Neuron (in vitro differentiated cells): ENCODE results near the gene C3orf18.
A peak's percentile ranks its signal among the peaks of the same experiment; 100 is the strongest.
"Not testable (repeated sequence)": the region's sequence is repeated elsewhere in the genome, so short reads cannot be mapped to it uniquely, and the experiment has no call there.

ENCODE experiments used
- H2AFZ ChIP-seq: one replicate; pipeline ENCODE4 v1.6.1; 2013; ENCODE audit warnings: low read depth, mild to moderate bottlenecking, inconsistent platforms, low read length, moderate library complexity
- H3K27me3 ChIP-seq: one replicate; pipeline ENCODE4 v1.6.1; 2013; ENCODE audit warnings: low read length; ENCODE audit not compliant: insufficient read depth
- H3K36me3 ChIP-seq: one replicate; pipeline ENCODE4 v1.6.1; 2013; ENCODE audit warnings: low read length; ENCODE audit not compliant: insufficient read depth
- H3K4me1 ChIP-seq: one replicate; pipeline ENCODE4 v1.6.1; 2013; ENCODE audit warnings: low read length; ENCODE audit not compliant: insufficient read depth
- H3K4me3 ChIP-seq: 2 replicates; pipeline ENCODE4 v1.5.1; 2013; ENCODE audit warnings: mild to moderate bottlenecking, low read length, moderate library complexity
- H3K9me3 ChIP-seq: one replicate; pipeline ENCODE4 v1.6.1; 2013; ENCODE audit warnings: low read length

Gene C3orf18

DNA sequence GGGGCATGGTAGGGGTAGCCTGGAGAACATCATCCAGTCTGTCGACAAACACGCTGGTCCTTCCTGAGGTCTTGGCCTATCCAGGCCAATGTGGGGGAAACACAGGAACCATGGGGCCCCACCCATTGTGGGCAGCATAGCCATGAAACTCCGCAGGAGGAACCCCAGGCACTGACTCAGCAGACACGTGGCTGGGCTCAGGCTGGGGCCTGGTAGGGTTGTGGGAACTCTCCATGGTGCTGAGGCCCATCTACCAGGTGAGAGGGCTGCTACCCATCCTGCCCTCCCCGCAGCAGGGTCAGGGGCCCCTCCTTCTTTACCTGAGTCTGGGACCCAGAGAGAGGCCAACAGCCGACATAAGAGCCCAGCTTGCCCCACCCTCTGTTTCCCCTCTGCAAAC lies 41.6 kb downstream of the C3orf18 start:
- Histone ChIP-seq H2AFZ (no peak overlapping the region), H3K4me3 (no peak overlapping the region), H3K27me3 (peaks cover 76% of the 10 kb centered on the region), H3K36me3 (no peaks in the 10 kb centered on the region), H3K4me1 (no peaks in the 10 kb centered on the region), H3K9me3 (no peaks in the 10 kb centered on the region)

- Histone ChIP-seq H2AFZ (no peak overlapping the region), H3K36me3 (no peaks in the 10 kb centered on the region), H3K4me3 (no peak overlapping the region), H3K9me3 (no peaks in the 10 kb centered on the region), H3K4me1 (no peaks in the 10 kb centered on the region), H3K27me3 (peaks cover 75% of the 10 kb centered on the region)
Observed at GRCh38 chr3:50525191-50525910, 42.2 kb downstream of the C3orf18 start.

- H3K9me3 ChIP-seq: no peaks in the 10 kb centered on the region
- H3K27me3 ChIP-seq: peaks cover 70% of the 10 kb centered on the region
- no peak overlapping the region for H3K4me3 ChIP-seq
- H3K36me3 ChIP-seq: no peaks in the 10 kb centered on the region
- H2AFZ ChIP-seq: no peak overlapping the region
- H3K4me1 ChIP-seq: no peaks in the 10 kb centered on the region
Observed at GRCh38 chr3:50524746-50525145, 42.8 kb downstream of the C3orf18 start.

DNA sequence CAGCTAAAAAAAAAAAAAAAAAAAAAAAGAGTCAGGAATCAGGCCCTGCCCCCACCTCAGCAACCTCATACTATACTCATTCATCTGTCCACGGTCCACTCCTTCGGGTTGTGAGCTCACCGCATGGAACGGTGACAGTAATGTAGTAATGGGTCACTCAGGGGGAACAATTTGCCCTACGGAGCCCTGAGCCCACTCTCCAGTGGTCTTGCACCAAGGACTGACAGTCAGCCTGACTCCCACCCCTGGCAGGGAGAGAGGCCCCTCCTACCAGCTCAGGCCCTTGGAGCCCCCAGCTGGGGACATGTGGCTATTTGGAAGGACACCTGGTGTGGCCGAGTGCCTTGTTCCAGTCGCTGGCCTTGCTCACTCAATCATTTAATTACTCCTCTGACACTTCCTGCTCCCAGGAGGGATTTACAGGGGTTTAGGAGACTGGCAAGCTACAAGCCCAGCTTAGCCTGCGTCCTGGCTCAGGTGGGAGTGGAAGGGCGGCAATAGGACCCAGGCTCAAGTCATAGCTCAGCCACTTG lies 44.2 kb downstream of the C3orf18 start:
- Histone ChIP-seq H3K27me3 (peaks cover 56% of the 10 kb centered on the region), H3K4me1 (peaks cover 2% of the 10 kb centered on the region), H2AFZ (no peak overlapping the region)

DNA sequence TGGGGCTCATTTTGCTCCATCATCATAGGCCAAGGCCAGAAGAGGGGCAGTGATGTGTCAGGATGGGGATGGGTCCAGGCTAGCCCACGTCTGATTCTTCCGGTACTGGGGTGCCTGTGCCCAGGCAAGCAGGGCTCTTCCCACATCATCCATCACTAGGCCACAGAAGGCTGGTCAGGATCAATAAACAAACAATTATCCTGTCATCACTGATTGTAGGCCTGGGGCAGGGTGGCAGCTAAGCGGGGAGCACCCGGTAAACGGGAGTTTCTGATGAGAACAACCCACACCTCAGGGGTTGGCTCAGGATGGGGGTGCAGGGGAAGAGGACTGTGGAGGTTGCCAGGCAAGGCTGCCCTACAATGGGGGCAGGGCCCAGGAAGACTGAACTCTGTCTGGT lies 46.0 kb downstream of the C3orf18 start:
- Histone ChIP-seq H3K9me3 (no peaks in the 10 kb centered on the region), H3K4me3 (no peak overlapping the region), H2AFZ (no peak overlapping the region), H3K27me3 (peaks cover 40% of the 10 kb centered on the region), H3K36me3 (no peaks in the 10 kb centered on the region), H3K4me1 (peaks cover 13% of the 10 kb centered on the region)

More for the DNA sequence above, 44.2 kb downstream of the C3orf18 start:
- Histone ChIP-seq H3K9me3 (no peaks in the 10 kb centered on the region), H3K4me3 (no peak overlapping the region), H3K36me3 (no peaks in the 10 kb centered on the region)

DNA sequence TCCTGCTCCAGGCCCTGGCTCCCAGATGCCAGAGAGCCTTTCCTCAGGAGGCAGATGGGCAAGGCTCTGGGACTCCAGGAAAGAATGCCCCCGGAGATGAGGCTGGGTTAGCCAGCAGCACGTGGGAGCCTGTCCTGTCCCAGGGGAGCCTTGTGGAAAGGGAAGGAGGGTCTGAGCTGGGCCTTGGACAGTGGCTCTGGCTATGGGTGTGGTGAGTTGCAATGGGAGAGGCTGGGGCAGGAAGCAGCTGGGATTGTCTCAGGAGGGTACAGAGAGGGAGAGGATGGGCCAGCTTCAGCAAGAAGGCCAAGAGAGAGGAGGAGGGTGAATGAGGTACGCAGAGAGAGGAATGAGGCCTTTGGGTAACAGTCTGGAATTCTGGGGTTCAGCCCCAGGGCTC lies 46.7 kb downstream of the C3orf18 start:
- Histone ChIP-seq H3K27me3 (peaks cover 35% of the 10 kb centered on the region), H3K4me3 (no peak overlapping the region), H3K4me1 (peaks cover 20% of the 10 kb centered on the region)

DNA sequence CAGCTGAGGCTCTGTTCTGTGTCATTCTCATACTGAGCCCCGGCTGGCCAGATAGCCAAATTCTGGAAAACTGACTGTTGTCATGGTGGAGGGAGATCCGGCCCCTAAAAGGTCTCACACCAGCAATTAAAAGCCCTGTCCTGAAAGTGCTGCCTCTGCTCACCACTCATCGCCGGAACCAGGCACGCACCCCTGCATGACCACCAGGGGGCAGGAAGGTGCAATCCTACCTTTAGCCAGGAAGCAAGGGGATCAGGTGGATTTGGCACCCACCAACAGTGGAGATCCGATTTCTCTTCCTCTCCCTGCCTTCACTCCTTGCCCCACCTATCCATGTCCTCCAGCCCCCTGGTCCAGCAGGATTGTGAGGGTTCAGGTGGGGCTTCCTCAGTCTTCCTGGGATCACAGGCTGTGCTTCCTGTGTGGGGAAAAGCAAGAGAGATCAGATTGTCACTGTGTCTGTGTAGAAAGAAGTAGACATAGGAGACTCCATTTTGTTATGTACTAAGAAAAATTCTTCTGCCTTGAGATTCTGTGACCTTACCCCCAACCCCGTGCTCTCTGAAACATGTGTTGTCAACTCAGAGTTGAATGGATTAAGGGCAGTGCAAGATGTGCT lies 48.0 kb downstream of the C3orf18 start:
- no peak overlapping the region for H2AFZ ChIP-seq
- H3K4me1 ChIP-seq: peaks cover 31% of the 10 kb centered on the region
- no peaks in the 10 kb centered on the region for H3K36me3 ChIP-seq
- H3K4me3 ChIP-seq: no peak overlapping the region
- H3K27me3 ChIP-seq: peaks cover 25% of the 10 kb centered on the region
- no peaks in the 10 kb centered on the region for H3K9me3 ChIP-seq

More for the DNA sequence above, 46.7 kb downstream of the C3orf18 start:
- Histone ChIP-seq H3K9me3 (no peaks in the 10 kb centered on the region), H3K36me3 (no peaks in the 10 kb centered on the region), H2AFZ (no peak overlapping the region)

GRCh38 chr3:50518436-50518835 lies 49.1 kb downstream of the C3orf18 start:
- H3K4me3 ChIP-seq: no peak overlapping the region

GRCh38 chr3:50517721-50518206 lies 49.8 kb downstream of the C3orf18 start:
- H3K27me3 ChIP-seq: peaks cover 19% of the 10 kb centered on the region
- H3K36me3 ChIP-seq: no peaks in the 10 kb centered on the region
- peaks cover 31% of the 10 kb centered on the region for H3K4me1 ChIP-seq
- no peaks in the 10 kb centered on the region for H3K9me3 ChIP-seq
- no peak overlapping the region for H3K4me3 ChIP-seq
- no peak overlapping the region for H2AFZ ChIP-seq

More at GRCh38 chr3:50518436-50518835, 49.1 kb downstream of the C3orf18 start:
- no peaks in the 10 kb centered on the region for H3K9me3 ChIP-seq
- H2AFZ ChIP-seq: no peak overlapping the region
- peaks cover 18% of the 10 kb centered on the region for H3K27me3 ChIP-seq
- H3K36me3 ChIP-seq: no peaks in the 10 kb centered on the region
- peaks cover 31% of the 10 kb centered on the region for H3K4me1 ChIP-seq

DNA sequence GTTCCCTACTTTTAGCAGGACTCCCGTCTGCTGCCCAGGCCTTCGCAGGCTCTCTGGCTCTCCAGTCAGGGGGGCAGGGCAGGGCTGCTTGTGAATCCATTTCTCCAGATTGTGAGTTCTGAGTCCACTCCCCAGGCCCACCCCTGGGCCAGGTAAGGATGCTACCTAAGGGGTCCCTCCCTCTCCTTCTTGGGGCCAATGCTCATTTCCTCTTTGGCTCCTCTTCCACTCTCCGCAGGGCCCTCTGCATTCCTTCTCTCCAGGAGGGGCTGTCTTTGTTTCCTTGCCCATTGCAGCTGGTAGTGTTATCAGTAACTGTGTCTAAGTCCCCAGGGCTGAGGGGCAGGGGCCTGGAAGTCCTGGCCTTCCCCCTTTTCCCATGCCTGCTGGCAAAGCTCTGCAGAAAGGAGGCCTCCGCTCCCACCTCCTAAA lies 51.1 kb downstream of the C3orf18 start:
- Histone ChIP-seq H3K27me3 (peaks cover 18% of the 10 kb centered on the region), H3K36me3 (no peaks in the 10 kb centered on the region)

DNA sequence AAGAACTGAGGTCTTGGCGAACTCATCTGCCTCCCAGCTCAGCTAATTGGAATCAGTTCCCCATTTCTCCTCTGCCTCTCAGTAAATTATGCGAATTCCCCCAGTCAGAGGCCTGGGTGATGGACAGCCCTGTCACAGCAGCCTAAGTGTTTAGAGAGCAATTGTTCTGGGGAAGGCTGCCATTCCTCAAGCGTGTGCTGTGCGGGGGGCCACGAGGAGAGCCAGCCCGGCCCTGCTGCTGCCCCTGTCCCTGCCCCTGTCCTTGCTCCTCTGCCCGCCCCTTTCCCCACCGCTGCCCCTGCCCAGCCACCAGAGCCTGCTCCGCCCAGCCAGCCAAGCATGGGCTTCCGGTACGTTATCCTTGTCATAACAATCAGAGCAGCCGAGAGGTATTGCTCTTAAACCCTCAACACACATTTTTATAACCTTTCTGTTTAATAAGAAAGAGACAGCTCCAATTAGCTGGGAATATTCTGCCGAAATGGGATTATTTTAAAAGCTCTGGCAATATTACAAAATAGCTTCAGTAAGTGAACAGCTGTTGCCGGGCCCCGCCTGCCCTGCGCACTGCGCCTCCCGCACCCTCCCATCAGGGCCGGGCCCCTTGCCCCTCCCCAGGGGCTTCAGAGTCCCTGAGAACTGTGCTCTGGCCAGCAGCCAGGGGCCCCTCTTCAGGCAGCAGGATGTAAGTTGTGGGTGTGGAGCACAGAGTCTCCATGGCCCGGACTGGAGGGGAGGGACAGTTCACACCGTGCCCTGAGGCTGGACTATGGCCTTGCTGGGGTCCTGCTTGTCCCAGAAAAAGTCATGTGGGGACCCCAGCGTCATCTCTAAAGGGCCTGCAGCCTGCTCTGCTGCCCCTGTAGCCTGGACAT lies 51.7 kb downstream of the C3orf18 start:
- Histone ChIP-seq H3K4me3 (peak overlapping the region; percentile 41), H3K36me3 (no peaks in the 10 kb centered on the region), H3K9me3 (no peaks in the 10 kb centered on the region), H3K27me3 (peaks cover 16% of the 10 kb centered on the region), H3K4me1 (peaks cover 31% of the 10 kb centered on the region), H2AFZ (peak overlapping the region; percentile 66)

More for the DNA sequence above, 51.1 kb downstream of the C3orf18 start:
- H3K4me1 ChIP-seq: peaks cover 31% of the 10 kb centered on the region
- peak overlapping the region; percentile 66 for H2AFZ ChIP-seq
- H3K4me3 ChIP-seq: peak overlapping the region; percentile 41
- H3K9me3 ChIP-seq: no peaks in the 10 kb centered on the region

DNA sequence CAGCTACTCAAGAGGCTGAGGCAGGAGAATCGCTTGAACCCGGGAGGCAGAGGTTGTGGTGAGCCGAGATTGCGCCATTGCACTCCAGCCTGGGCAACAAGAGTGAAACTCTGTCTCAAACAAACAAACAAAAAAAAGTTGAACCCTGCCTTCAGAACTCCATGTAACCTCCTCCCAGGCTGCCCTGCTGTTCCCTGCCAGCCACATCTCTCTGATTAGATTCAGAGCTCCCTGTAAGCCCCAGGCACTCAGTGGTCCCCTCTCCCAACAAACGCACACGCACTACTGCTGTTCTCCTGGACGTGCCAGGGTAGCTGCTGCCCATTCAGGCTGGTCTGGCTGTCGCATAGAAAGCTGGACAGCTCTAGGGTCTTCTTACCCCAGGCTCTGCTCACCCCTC lies 54.6 kb downstream of the C3orf18 start:
- Histone ChIP-seq H3K27me3 (peaks cover 37% of the 10 kb centered on the region), H3K4me1 (peaks cover 29% of the 10 kb centered on the region)
- not testable (repeated sequence) for H3K9me3 ChIP-seq

More for the DNA sequence above, 54.6 kb downstream of the C3orf18 start:
- not testable (repeated sequence) for H3K4me3 ChIP-seq, H2AFZ ChIP-seq, H3K36me3 ChIP-seq
